HG03025 (cell line): Measurements from ENCODE around the gene ZBTB7C.

Experiments
- ATAC-seq: cut with Tn5 transposase; IDR thresholded peaks from one replicate; pipeline ENCODE4 v1.9.1; 2021; ENCODE audit warnings: mild to moderate bottlenecking, moderate library complexity; ENCODE audit not compliant: unreplicated experiment, low FRiP score

Gene ZBTB7C

DNA sequence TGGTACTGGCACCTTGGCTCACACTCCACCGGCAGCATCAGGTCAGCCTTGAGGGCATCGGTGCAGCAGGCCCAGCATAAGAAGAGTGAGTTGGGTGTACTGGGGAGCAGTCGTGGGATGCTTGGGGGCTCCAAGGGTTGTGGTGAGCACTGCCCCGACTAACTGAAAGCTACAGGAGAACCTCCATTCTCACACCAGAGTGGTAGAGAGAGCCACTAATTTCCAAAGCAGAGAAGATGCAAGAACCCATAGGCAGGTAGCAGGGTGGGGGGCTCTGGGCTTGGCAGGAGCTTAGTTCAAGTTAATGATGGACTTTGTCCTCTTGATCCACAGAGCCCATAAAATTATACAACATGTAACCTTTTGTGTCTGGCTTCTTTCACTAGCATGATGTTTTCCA, 330.7 kb downstream of the ZBTB7C start:
- ATAC-seq: no peak

DNA sequence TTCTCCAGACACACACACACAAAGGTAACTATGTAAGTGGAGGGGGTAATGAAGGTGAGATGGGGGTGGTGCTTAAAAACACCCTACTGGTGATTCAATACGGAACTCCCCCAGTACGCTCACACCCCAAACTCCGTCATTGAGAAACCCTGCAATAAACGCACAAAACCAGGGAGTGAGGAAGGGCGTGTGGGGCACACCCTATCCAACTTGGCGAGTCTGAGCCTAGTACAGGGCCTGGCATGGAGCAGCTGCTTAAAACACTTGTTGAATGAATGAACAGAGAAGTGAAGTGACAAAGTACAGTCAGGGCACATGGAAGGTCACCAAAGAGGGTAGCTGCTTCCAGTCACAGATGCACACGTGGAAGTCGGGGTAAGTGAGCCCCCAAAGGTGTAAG, 331.9 kb downstream of the ZBTB7C start:
- no peak for ATAC-seq

- ATAC-seq: no peak
Measured at GRCh38 chr18:48076461-48076860, 332.7 kb downstream of the ZBTB7C start.

- ATAC-seq: no peak
Measured at GRCh38 chr18:48075707-48076093, 333.5 kb downstream of the ZBTB7C start.

- ATAC-seq: no peak
Measured at GRCh38 chr18:48074929-48075706, 334.1 kb downstream of the ZBTB7C start.

DNA sequence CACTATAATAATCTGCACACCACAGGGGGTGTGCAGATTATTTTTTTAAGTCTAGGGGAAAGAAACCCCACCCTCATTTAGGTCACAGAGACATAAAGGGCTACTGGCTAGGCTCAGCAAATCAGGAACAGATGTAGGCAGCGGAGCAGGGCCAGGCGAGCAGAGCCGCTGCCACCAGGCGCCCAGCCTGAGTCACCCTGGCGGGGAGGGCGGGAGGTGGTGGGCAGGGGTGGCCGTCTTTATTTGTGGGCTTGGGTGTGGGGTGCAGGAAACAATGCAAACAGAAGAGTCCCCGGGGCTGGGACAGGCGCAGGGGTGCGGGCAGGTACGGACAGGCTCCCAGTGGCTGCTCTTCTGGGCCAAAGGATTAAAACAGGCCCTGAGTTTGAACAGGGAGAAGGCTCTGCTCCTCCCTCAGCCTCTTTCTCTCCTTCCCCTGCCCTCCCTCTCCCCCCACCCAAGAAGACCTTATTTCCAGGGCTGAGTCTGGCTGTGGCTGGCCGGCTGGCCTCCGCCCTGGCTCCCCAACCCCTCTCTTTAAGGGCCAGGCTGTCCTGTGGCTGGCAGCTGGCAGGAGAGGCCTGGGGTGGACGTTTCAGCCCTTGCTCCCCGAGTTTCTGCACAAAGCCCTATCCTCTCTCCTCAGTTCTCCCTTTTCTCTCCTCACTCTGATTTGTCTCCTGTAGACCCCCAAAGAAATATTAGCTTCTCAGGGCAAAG, 335.8 kb downstream of the ZBTB7C start:
- ATAC-seq: no peak

GRCh38 chr18:48072428-48073204, 336.6 kb downstream of the ZBTB7C start:
- no peak for ATAC-seq

GRCh38 chr18:48068916-48069445, 340.2 kb downstream of the ZBTB7C start:
- ATAC-seq: no peak

DNA sequence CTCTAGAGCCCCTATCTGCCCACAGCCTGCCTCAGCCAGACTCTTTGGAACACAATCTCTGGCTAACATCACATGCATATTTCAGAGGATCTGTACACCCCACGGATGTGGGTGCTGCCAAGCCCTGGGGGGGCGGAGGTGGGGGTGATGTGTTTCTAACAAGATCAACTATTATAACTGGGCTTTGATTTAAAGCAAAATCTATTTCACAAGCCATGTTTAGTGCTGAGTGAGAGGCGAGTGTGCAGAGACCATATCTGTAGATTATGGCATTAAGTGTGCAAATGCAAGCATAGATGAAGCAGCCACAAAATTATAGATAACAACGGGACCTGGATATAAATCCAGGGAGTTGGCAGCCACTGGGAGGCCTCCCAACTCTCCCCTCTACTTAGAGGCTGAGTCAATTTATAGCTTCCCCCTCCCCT, 342.9 kb downstream of the ZBTB7C start:
- ATAC-seq: no peak

DNA sequence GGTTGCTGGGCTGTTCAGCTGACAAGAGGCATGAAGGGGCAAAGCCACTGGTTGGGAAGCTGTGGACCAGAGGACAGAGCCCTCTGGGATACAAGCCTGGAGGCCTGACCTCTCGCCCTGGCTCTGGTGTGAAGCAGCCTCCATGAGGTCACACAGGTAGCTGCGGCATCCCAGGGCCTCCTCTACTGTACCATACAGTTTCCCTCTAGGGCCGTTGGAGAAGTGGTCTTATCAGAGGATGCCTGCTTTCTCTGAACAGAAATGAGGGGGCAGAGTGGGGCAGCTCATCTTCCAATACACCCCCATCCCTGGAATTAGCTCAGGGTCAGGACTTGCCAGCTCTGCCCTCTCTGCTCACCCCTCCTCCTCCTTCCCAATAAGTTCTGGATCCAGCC, 343.6 kb downstream of the ZBTB7C start:
- ATAC-seq: no peak

GRCh38 chr18:48064978-48065600, 344.1 kb downstream of the ZBTB7C start:
- ATAC-seq: no peak

- ATAC-seq: no peak
Measured at GRCh38 chr18:48061781-48062570, 347.2 kb downstream of the ZBTB7C start.

GRCh38 chr18:48060970-48061369, 348.2 kb downstream of the ZBTB7C start:
- no peak for ATAC-seq

- no peak for ATAC-seq
Measured at GRCh38 chr18:48060346-48060745, 348.8 kb downstream of the ZBTB7C start.

DNA sequence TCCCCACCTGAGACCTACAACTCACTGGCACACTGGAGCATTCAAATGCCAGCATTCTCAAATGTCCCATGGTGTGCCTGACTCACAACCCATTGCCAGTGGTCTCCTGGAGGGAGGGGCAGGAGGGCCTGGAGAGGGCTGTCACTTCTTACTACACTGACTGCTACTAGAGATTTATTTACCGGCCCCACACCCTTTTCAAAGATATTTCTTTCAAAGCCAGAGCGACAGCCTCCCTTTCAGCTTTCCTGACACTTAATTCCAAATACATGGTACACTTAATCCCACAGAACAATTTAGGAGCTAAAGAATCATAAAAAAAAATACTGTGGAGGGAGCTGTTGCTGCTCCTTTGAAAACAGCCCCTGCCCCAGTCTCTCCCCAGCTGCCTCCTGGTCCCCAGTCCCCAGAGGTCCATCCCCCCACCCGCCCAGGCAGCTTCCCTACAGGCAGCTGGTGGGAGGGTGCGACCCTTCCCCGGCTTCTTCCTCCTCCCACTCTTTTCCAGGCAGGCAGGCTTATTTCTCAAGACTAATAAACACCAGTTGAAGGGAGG, 349.6 kb downstream of the ZBTB7C start:
- ATAC-seq: no peak

DNA sequence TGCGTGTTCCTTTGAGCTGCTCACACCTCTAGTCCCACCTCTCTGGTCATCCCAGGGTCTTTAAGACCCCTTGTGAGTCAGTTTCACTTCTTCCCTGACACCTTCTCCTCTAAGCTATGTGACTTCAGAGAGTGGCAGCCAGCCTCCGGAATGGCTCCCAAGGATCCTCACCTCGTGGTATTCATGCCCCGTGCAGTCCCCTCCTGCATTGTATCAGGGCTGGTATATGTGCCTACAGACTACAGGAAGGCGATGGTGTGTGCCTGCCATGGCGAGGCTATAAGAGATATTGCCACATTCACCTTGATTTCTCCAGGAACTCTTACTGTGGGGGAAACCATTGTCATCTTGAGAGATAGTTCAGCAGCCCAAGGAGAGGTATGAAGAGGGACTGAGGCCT, 350.7 kb downstream of the ZBTB7C start:
- no peak for ATAC-seq

GRCh38 chr18:48057018-48057417, 352.2 kb downstream of the ZBTB7C start:
- no peak for ATAC-seq

DNA sequence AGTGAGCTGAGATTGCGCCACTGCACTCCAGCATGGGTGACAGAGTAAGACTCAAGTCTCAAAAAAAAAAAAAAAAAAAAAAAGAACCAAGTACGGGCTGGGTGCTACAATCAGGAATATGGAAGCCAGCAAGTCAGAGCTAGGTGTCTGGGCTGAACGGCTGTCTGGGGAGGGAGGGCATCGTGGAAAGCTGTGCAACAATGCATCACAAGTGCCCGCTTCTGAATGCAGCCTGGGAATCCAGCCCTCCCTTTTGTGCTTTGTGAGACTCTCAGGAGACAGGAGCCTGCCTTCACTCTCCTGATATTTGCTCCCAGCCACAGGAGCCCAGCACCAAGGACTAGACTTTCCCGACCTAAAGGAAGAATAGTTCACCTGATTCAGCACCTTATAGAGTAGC, 353.8 kb downstream of the ZBTB7C start:
- no peak for ATAC-seq
